GM21786 (cell line): ENCODE results near the gene ZNF740.

Experiments used
- ATAC-seq: cut with Tn5 transposase; IDR thresholded peaks from one replicate; pipeline ENCODE4 v1.9.1; 2021; ENCODE audit not compliant: unreplicated experiment

ZNF740 gene

GRCh38 chr12:53212931-53213330 is 32.4 kb downstream of the ZNF740 start:
- no peak for ATAC-seq

- ATAC-seq, result peak; percentile 39
These were observed 32.8 kb downstream of the ZNF740 start for GRCh38 chr12:53213348-53213747.

- ATAC-seq, result no peak
These were observed 33.7 kb downstream of the ZNF740 start for GRCh38 chr12:53214221-53214620.

DNA sequence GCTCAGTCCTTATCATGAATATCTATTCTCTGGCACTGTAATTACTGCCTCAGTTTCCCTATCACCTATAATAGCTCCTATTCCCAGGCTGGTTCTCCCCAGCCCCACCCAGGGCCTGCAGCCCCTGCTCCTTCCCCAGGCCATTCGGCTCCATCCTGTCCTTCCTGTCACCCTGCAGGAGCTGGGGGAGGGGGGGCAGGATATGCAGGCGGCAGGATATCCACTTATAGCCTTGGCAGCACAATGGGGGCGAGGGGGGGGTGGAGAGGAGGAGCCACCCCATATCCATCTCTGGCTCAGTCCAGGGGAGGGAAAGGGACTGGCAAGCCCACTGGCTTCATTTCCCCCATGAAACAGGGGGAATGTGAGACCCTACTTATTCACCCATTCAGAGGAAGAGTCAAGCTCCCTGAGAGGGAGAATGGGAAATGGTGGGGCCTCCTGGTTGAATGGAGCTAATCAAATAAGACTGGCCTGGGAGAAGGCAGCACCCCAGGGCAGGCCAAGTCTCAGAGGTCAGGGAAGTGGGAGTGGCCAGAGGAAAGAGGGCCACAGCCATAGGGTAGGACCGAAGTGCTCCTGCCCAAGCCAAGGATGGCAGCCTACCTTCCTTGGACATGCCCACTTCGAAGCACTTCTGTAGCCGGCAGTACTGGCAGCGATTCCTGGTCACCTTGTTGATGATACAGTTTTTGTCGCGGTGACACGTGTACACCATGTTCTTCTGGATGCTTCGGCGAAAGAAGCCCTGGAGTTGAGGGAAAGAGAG is 34.3 kb downstream of the ZNF740 start:
- no peak for ATAC-seq

- ATAC-seq, result no peak
These were observed 35.0 kb downstream of the ZNF740 start for GRCh38 chr12:53215497-53215896.

DNA sequence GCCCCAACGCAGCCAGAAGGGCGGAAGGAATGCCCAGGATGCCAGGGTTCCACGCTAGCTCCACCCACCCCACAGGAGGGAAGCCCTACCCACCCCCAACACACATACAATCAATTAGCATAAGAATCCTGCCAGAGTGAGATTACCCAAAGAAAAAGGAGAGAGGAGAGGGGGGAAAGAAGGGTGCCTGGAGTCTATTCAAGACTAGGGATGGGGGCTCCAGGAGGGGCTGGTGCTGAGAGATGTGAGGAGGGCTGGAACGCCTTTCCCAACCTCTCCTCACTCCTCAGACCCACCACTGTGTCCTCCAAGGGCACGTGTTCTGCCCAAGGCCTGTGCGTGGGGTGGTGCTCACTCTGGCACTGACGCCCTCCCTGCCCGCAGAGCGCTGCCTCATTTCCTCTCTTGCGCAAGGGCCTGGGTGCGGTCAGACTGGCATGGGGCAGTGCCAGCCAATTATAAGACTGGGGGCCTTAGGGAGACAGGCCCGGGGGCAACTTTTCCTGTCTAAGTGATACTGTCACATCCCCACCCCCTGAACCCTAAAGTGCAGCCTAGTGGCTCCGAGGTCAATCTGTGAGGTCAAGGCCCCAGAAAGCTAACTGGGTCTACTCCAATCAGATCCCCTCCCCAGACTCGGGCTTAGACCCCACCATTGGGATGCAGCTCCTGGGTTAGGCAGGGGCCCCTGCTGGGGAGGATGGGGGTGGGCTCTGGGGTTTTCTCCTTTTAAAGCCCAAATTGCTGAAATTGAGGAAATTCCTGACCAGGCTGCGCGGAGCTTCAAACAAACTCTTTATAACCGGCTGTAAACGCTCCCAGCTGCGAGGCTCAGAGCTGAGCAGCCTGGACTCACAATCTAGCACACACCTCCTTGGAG is 36.8 kb downstream of the ZNF740 start:
- no peak for ATAC-seq

GRCh38 chr12:53217931-53218307 is 37.4 kb downstream of the ZNF740 start:
- ATAC-seq, result no peak

DNA sequence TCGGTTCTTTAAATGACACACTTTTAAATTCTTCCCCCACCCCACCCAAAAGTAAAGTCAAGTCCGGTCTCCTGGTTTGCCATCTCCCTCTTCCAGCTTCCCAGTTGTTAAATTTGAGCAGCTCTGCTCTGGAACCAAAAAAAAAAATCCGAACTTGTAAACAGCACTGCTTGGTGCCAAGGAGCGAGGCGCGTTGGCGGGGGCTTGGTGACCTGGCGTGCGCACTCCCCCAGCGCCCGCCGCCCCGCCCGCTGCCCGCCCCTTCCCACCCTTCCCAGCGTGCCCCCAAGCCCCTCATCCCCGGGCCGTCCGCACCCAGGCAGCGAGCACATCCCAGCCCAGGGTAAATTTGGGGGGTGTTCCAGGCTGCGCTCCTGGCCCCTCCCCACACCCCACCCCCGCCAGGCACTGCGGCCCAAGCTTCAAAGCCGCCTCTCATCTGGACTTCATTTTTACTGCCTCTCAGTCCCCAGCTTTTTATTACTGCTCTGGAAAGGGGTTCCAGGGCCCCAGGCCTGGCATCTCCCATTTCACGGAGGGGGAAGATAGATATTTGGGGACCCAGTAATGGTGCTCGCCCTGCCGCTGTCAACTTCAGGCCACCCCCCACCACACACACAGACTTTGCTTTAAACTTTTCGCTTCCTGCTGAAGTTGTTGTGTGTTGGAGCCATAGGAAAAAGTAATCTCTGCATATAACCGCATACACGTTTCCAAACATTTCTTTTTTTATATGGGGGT is 38.2 kb downstream of the ZNF740 start:
- ATAC-seq, result no peak

GRCh38 chr12:53219292-53219955 is 38.9 kb downstream of the ZNF740 start:
- no peak for ATAC-seq

- peak; percentile 16 for ATAC-seq
These were observed 39.6 kb downstream of the ZNF740 start for GRCh38 chr12:53219956-53220693.

GRCh38 chr12:53220694-53221202 is 40.2 kb downstream of the ZNF740 start:
- peak; percentile 49 for ATAC-seq

DNA sequence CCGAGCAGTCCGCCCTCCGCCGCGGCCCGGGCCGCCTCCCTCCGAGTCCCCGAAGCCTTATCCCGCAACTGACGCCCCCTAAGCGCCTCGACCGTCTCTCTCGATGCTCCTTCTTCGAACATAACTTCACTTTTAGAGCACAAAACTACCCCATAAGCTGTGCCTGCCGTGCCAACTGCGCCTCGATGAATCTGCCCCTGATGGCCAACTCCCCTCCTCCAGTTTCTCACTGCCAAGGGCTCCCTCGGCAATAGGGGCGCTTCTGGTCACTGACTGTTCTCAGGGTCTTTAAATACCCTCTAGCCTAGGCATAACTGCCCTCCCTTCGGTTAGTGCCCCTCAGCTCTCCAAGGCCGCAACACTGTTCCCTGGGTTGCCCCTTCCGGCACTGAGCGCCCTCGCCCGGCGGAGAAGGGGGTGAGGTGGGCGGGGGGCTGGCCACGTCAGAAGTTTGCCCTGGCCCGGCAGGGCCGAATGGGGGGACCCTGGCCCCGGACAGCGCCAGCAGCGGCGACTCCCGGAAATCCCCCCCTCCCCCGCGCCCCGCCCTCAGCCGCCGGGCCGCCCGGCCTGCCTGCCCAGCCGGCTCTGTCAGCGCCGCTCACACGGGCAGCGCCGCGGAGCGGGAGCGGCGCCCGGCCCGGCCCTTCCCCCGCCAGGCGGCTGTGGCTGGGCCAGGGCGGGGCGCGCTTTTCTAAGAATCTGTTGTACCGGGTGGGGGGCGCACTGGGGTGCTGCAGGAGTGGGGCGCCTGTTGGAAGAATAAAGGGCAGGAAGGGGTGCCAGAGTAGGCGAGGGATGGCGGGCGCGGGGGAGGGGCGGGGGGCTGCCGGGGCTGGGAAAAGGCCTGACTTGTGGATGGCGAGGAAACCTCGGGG is 40.9 kb downstream of the ZNF740 start:
- ATAC-seq, result peak; percentile 23

DNA sequence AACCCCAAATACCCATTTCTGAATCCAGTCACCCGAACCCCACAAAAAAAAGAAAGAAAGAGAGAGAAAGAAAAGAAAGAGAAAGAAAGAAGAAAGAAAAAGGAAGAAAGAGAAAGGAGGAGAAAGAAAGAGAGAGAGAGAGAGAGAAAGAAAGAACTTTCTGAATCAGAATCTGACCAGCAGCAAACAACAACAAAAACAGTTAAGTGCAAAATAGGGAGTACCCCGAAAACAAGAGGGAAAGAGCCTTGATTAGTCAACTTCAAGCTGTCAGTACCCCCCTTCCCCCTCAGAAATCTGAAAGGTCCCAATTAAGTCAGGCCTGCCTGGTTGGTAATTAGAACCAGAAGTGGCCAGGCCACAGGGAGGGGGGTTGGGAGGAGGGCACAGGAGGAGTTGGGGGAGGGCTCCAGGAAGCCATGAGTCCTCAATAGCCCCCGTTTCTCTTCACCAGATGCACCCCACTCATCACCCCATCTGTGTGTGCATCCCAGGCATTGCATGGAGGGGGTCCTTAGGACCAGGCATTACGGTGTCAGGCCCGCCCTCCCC is 41.7 kb downstream of the ZNF740 start:
- ATAC-seq, result no peak

DNA sequence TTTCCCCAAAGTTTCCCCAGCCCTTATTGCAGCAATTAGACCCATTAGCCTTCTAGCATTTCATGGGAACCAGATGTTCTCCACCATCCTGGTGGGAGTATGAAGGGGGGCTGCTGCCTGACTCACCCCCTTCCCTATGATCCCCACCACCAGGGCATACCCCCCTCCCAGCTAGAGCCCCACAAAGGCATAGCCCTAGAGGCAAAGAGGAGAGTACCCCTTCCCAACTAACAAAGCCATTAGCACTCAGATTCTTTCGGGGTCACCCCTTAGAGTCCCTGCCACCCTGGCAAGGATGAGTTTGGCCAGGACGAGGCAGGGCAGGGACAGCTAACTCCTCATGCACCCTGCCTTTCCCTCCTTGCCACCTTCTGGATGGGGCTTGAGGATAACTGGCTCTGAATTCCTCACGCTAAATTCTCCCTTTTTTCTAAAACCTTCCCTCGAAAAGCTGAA is 42.3 kb downstream of the ZNF740 start:
- no peak for ATAC-seq

DNA sequence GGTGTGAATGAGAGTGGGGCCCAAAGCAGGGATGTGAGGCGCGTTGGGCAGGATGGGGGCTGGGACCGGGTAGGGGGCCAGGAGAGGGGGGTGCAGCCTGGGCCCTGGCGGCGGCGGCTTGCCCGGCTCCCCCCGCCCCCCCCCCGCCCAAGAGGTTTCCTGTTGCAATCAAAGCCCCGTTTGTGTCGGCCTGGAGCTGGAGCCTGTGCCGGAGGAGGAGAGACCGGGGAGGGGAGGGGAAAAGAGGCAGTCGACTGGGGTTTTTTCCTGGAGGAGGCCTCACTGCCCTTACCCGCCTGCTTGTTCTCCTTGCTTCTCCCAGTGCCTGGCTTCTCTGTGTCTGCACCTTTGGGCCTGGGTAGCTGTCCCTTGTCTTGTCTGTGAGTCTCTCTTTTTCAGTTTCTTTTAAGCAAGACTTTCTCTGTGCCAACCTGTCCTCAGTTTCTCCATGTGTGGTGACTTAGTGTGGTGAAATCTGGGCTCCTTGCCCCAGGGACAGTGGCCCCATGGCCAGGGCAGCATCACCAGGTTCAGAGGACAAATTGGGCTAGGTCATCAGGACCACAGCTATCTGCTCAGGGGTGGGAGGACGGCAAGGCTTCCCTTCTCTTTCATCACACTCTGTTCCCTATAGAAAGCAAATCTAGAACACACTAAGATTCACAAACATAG is 43.0 kb downstream of the ZNF740 start:
- no peak for ATAC-seq

DNA sequence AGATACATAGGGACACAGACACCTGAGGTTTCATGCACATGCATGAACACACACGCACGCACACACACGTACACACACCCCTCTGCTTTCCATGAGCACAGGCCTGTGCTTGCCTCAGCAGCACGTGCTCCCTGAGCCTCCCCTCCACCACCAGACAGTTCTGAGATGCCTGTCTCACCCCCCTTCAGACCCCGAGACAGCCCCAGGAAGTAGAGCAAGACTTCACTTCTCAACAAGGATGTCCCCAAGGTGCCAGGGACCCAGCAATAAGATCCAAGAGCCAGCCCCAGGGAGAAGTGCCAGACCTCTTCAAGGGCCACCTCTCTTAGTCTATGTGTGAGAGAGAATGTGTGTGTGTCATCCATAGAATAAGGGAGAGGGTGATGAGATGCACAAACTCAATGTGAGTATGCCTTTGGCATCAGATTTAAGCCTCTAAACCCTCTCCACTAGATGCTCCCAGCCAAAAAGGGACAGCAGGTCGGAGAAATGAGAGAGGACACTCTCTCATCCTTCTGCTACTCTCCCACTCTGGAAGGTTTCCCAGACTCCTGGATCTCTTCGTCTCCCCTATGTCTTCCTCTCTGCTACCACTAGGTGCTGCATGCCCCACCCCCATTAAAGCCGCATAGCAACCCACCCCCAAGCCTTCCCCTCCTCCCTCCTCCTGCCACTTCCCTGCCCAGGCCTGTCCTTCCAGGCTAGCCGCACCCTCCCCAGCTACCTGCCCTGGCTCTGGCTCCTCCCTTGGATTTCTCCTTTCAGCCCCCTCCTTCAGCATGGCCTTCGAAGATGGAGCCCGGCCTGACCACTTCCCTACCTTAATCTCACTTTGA is 43.8 kb downstream of the ZNF740 start:
- ATAC-seq, result no peak

DNA sequence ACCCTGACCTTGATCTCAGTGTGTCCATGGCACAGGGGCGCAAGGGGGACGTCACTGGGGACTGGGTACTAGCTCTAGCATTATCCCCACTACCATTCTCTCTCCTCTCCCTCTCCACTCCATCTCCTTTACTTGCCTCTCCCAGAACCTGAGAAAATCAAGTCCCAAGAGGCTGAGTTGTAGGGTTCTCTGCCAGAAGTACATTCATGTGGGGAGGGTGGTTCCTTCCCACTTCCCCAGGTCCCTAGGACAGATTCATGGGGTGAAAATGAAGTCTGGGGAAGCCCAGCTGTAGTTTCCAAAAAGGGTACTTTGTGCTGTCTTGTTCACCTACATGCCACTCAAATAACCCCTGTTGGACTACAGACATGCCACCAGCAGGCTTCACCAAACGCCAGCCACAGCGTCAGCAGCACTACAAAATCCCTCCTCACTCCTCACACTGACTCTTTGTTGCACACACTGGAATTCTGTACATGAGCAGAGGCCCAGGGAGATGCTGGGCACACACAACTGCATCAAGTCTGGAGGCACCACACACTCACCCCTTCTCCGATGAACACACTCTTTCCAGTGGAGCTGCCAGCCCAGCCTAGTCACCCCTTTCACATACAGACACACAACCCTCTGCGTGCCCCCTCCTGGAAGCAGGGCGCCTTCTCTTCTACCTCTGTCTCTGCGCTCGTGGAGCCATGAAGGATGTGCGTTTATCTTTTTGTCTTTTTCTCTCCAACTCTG is 44.5 kb downstream of the ZNF740 start:
- ATAC-seq, result no peak
